Endodermal cell (in vitro differentiated cells): ENCODE results near the gene MIPEP. TPM values are rescaled to one million over a fixed set of nuclear protein-coding genes. Genes with fewer than 3 reads are reported as not detected.
A peak's percentile ranks its signal among the peaks of the same experiment; 100 is the strongest.

Experiments
- DNase-seq: peaks from one replicate; pipeline ENCODE4 v3.0.0-alpha.2; 2017
- H3K27ac ChIP-seq: 2 replicates; pipeline ENCODE4 v1.5.1; 2013; ENCODE audit warnings: mild to moderate bottlenecking, low read depth, low read length, moderate library complexity
- H3K27me3 ChIP-seq: 2 replicates; pipeline ENCODE4 v1.6.1; 2013; ENCODE audit warnings: mild to moderate bottlenecking, low read length, moderate library complexity; ENCODE audit not compliant: insufficient read depth, control insufficient read depth, poor library complexity, severe bottlenecking
- H3K36me3 ChIP-seq: 2 replicates; pipeline ENCODE4 v1.7.0; 2013; ENCODE audit warnings: mild to moderate bottlenecking, low read length, moderate library complexity; ENCODE audit not compliant: control insufficient read depth, insufficient read depth
- H3K4me1 ChIP-seq: one replicate; pipeline ENCODE4 v1.7.0; 2013; ENCODE audit warnings: low read length; ENCODE audit not compliant: control insufficient read depth, insufficient read depth
- H3K4me3 ChIP-seq: 2 replicates; pipeline ENCODE4 v1.5.1; 2013; ENCODE audit warnings: mild to moderate bottlenecking, low read length, moderate library complexity
- H3K9ac ChIP-seq: 2 replicates; pipeline ENCODE4 v1.6.1; 2013; ENCODE audit warnings: mild to moderate bottlenecking, low read length, moderate library complexity; ENCODE audit not compliant: poor library complexity, severe bottlenecking; ENCODE audit errors: extremely low read depth
- H3K9me3 ChIP-seq: 2 replicates; pipeline ENCODE4 v1.6.1; 2013; ENCODE audit warnings: mild to moderate bottlenecking, low read length, moderate library complexity; ENCODE audit not compliant: control insufficient read depth
- H3K27ac Mint-ChIP-seq: 2 replicates; pipeline ENCODE4 v1.8.0; 2020; ENCODE audit warnings: mixed read lengths
- H3K27me3 Mint-ChIP-seq: 2 replicates; pipeline ENCODE4 v1.8.0; 2021; ENCODE audit warnings: mild to moderate bottlenecking, mixed read lengths; ENCODE audit not compliant: insufficient read depth
- H3K36me3 Mint-ChIP-seq: 2 replicates; pipeline ENCODE4 v1.8.0; 2020; ENCODE audit warnings: low read depth, mixed read lengths
- H3K4me1 Mint-ChIP-seq: 2 replicates; pipeline ENCODE4 v1.8.0; 2020; ENCODE audit warnings: mixed read lengths
- H3K4me3 Mint-ChIP-seq: 2 replicates; pipeline ENCODE4 v1.8.0; 2020; ENCODE audit warnings: mild to moderate bottlenecking, moderate library complexity, mixed read lengths
- H3K9me3 Mint-ChIP-seq: 2 replicates; pipeline ENCODE4 v1.8.0; 2020; ENCODE audit warnings: mild to moderate bottlenecking, mixed read lengths
- WGBS, 2 experiments: methylation state at CpG; one replicate each; pipeline versions ENCODE4 v1.1.5 to v1.1.7; 2013; ENCODE audit warnings: missing lambda C conversion rate in 2 of 2, mixed read lengths in 1 of 2; ENCODE audit not compliant: insufficient coverage in 1 of 2, insufficient read length in 1 of 2; 5-methylcytosine and 5-hydroxymethylcytosine counted together
- total RNA-seq, 2 donors: library from RNA; stranded (reverse); fragmentation: NEBNext Ultra II Directional in 1 of 2; extraction: Animal tissue kit (Norgen Biotek cat#: 25700) in 1 of 2; gene quantifications; 2 replicates in 1 of 2; 3 replicates in 1 of 2; pipeline ENCODE4 v1.2.1, GENCODE V29; 2021
- TF ChIP-seq, protein P1 (sequence below): fragments of 200-600 bp; sonication (generic); conservative IDR thresholded peaks from 2 replicates; pipeline ENCODE4 v1.5.0; 2021; ENCODE audit warnings: antibody characterized with exemption, mild to moderate bottlenecking

The MIPEP gene
- total RNA-seq, 2 donors from 2014 or later = 23.1 to 23.9 TPM

DNA sequence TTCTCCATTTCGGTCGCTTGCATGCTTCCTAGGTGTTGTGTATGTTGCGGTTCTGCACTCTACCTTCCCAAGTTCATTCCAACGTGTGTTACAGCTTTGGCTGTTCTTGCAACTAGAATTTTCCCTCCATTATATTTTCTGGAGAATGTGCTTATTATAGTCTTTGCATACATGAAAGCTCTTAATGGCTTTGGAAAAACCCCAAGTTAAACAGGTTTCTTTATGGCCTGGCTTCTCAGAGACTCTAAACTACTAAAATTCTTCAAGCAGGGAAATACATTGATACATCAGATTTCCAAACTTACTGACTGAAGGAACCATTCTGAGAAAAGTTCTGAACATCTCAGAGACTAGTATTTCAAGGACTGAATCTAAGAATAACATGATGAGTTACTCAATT lies 11.9 kb downstream of the MIPEP start:
- Mint-ChIP-seq H3K4me1 (peaks cover 11% of the 10 kb centered on the region), H3K27ac (no peak overlapping the region), H3K4me3 (no peak overlapping the region), H3K27me3 (no peaks in the 10 kb centered on the region), H3K36me3 (peaks cover 29% of the 10 kb centered on the region), H3K9me3 (no peaks in the 10 kb centered on the region)
- WGBS, 2 experiments = 89 to 96% methylated on average over 3 to 4 of the region's 4 CpGs
- no peaks in the 10 kb centered on the region for H3K27me3 ChIP-seq
- no peak for DNase-seq
- H3K4me1 ChIP-seq = no peaks in the 10 kb centered on the region
- peaks cover 5% of the 10 kb centered on the region for H3K9me3 ChIP-seq
- H3K9ac ChIP-seq = no peak overlapping the region
- no peak overlapping the region for H3K27ac ChIP-seq
- H3K36me3 ChIP-seq = peaks cover 20% of the 10 kb centered on the region
- no peak overlapping the region for H3K4me3 ChIP-seq
- TF ChIP-seq, protein P1, sequence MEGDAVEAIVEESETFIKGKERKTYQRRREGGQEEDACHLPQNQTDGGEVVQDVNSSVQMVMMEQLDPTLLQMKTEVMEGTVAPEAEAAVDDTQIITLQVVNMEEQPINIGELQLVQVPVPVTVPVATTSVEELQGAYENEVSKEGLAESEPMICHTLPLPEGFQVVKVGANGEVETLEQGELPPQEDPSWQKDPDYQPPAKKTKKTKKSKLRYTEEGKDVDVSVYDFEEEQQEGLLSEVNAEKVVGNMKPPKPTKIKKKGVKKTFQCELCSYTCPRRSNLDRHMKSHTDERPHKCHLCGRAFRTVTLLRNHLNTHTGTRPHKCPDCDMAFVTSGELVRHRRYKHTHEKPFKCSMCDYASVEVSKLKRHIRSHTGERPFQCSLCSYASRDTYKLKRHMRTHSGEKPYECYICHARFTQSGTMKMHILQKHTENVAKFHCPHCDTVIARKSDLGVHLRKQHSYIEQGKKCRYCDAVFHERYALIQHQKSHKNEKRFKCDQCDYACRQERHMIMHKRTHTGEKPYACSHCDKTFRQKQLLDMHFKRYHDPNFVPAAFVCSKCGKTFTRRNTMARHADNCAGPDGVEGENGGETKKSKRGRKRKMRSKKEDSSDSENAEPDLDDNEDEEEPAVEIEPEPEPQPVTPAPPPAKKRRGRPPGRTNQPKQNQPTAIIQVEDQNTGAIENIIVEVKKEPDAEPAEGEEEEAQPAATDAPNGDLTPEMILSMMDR = no peak

DNA sequence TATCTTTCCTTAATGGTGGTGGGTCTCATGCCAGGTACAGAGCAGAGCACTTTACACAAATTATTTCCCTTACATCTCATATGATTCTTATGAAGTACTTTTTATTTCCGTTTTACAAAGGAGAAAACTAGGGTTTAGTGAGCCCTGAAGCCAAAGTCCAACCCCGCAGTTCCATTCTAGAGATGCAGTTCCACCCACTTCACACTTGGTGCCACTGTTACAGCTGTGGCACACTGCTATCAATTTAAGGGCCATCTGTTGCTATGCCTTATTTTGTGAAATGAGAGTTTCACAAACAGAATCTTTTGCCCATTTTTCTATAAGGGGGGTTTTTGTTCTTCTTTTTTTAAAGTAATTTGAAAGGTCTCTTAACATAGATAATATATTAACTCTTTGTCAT lies 12.9 kb downstream of the MIPEP start:
- peaks cover 5% of the 10 kb centered on the region for H3K9me3 ChIP-seq
- H3K27me3 ChIP-seq = no peaks in the 10 kb centered on the region
- no peak overlapping the region for H3K4me3 ChIP-seq
- H3K27ac ChIP-seq = no peak overlapping the region
- Mint-ChIP-seq H3K9me3 (no peaks in the 10 kb centered on the region), H3K36me3 (peaks cover 21% of the 10 kb centered on the region), H3K4me1 (peaks cover 8% of the 10 kb centered on the region), H3K4me3 (no peak overlapping the region), H3K27me3 (no peaks in the 10 kb centered on the region), H3K27ac (no peak overlapping the region)
- H3K9ac ChIP-seq = no peak overlapping the region
- WGBS, 2 experiments = 85 to 92% methylated on average over 2 of the region's 2 CpGs
- TF ChIP-seq, protein P1 = peak; percentile 72
- H3K4me1 ChIP-seq = no peaks in the 10 kb centered on the region
- peaks cover 20% of the 10 kb centered on the region for H3K36me3 ChIP-seq
- DNase-seq = no peak

DNA sequence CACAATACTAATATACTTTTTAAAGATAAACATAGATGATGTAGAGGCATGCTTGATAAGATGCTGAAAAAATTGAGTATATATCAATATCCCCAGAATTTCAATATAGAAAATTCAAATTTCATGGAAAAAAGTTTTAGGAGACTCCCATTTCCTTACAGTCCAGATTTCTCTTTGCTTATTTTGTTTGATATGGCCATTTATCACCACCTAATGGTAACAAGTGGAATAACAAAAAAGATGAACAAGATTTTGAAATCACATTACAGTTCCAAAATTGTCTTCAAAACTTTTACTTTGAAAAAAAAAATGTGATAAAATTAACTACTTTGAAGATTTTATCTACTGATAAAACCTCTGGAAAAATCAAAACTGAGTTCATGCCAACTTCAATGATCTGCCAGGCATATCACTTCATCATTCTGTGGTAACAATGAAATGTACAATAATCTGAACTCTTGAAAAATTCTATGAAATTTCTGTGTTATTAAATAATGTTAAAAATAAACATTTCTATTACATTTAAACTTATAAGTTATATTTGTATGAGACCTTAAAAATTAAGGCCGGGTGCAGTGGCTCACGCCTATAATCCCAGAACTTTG lies 17.5 kb downstream of the MIPEP start:
- Mint-ChIP-seq H3K4me1 (no peaks in the 10 kb centered on the region), H3K27me3 (no peaks in the 10 kb centered on the region), H3K4me3 (no peak overlapping the region), H3K36me3 (no peaks in the 10 kb centered on the region), H3K9me3 (no peaks in the 10 kb centered on the region), H3K27ac (no peak overlapping the region)
- Histone ChIP-seq H3K4me3 (no peak overlapping the region), H3K36me3 (peaks cover 4% of the 10 kb centered on the region), H3K9ac (no peak overlapping the region), H3K27me3 (no peaks in the 10 kb centered on the region), H3K9me3 (no peaks in the 10 kb centered on the region), H3K4me1 (peaks cover 2% of the 10 kb centered on the region), H3K27ac (no peak overlapping the region)
- WGBS, 2 experiments = 78% methylated on average over 2 of the region's 2 CpGs; no CpG with 5 or more reads in 1 of the 2 experiments
- no peak for DNase-seq
- TF ChIP-seq, protein P1 = peak; percentile 74
